Dedifferentiated amniotic fluid mesenchymal stem cell (primary cell): Measurements from ENCODE around the gene SMG7.

Experiments used
- DNase-seq: peaks from one replicate; pipeline ENCODE4 v3.0.0-alpha.2; 2016; ENCODE audit errors: extremely low spot score

SMG7 gene

GRCh38 chr1:183467687-183468086 is 4.6 kb upstream of the SMG7 start:
- DNase-seq = no peak

GRCh38 chr1:183470147-183470960 is 1.9 kb upstream of the SMG7 start:
- peak; percentile 75 for DNase-seq

- peak; percentile 84 for DNase-seq
Observed at GRCh38 chr1:183470961-183471742, 1.1 kb upstream of the SMG7 start.

GRCh38 chr1:183471743-183472487 is 384 bp upstream of the SMG7 start:
- peak; percentile 95 for DNase-seq

GRCh38 chr1:183473217-183473536 is 878 bp downstream of the SMG7 start:
- no peak for DNase-seq

- DNase-seq = no peak
Observed at GRCh38 chr1:183476081-183476480, 3.8 kb downstream of the SMG7 start.

GRCh38 chr1:183477986-183478781 is 5.9 kb downstream of the SMG7 start:
- no peak for DNase-seq

GRCh38 chr1:183480971-183481441 is 8.7 kb downstream of the SMG7 start:
- no peak for DNase-seq

GRCh38 chr1:183483224-183483623 is 10.9 kb downstream of the SMG7 start:
- no peak for DNase-seq

GRCh38 chr1:183484254-183484653 is 12.0 kb downstream of the SMG7 start:
- DNase-seq = no peak

- no peak for DNase-seq
Observed at GRCh38 chr1:183484851-183485250, 12.6 kb downstream of the SMG7 start.

GRCh38 chr1:183487674-183488442 is 15.6 kb downstream of the SMG7 start:
- no peak for DNase-seq

GRCh38 chr1:183490932-183491331 is 18.6 kb downstream of the SMG7 start:
- no peak for DNase-seq

GRCh38 chr1:183493540-183494245 is 21.4 kb downstream of the SMG7 start:
- no peak for DNase-seq

GRCh38 chr1:183495420-183495819 is 23.1 kb downstream of the SMG7 start:
- DNase-seq = no peak

- DNase-seq = no peak
Observed at GRCh38 chr1:183497218-183497617, 24.9 kb downstream of the SMG7 start.

GRCh38 chr1:183498342-183498991 is 26.2 kb downstream of the SMG7 start:
- no peak for DNase-seq

GRCh38 chr1:183505454-183506089 is 33.3 kb downstream of the SMG7 start:
- DNase-seq = no peak

GRCh38 chr1:183506561-183506960 is 34.3 kb downstream of the SMG7 start:
- no peak for DNase-seq
